ENCODE measurements around the gene VWA5B1.

The VWA5B1 gene

GRCh38 chr1:20404466-20404865 is 113.8 kb downstream of the VWA5B1 start:
- no peak overlapping the region for H3K9ac ChIP-seq
- TF ChIP-seq CTCF (conservative IDR thresholded peaks at IDR 0.05; ENCODE audit: low read depth, low read length) = no peak
- H3K4me2 ChIP-seq = no peak overlapping the region
- no peaks in the 10 kb centered on the region for H3K4me1 ChIP-seq (ENCODE audit: low read depth, poor library complexity, severe bottlenecking)
- H3K79me2 ChIP-seq (ENCODE audit: insufficient read depth, low read depth) = no peaks in the 10 kb centered on the region
- no peaks in the 10 kb centered on the region for H3K36me3 ChIP-seq (ENCODE audit: insufficient read depth)
- no peaks in the 10 kb centered on the region for H4K20me1 ChIP-seq (ENCODE audit: insufficient read depth)
- no peak overlapping the region for H3K27ac ChIP-seq
- no peak overlapping the region for H2AFZ ChIP-seq (ENCODE audit: low read depth)
- no peak overlapping the region for H3K4me3 ChIP-seq (IDR thresholded peaks at IDR 0.05; ENCODE audit: insufficient read depth, low read depth, low read length)
- H3K27me3 ChIP-seq (ENCODE audit: insufficient read depth, low read depth) = peaks cover 14% of the 10 kb centered on the region

All from KMS-11 (cell line).